ENCODE measurements around the gene ERI2.
"Not testable (repeated sequence)": the region's sequence is repeated elsewhere in the genome, so short reads cannot be mapped to it uniquely, and the experiment has no call there.

Gene ERI2

DNA sequence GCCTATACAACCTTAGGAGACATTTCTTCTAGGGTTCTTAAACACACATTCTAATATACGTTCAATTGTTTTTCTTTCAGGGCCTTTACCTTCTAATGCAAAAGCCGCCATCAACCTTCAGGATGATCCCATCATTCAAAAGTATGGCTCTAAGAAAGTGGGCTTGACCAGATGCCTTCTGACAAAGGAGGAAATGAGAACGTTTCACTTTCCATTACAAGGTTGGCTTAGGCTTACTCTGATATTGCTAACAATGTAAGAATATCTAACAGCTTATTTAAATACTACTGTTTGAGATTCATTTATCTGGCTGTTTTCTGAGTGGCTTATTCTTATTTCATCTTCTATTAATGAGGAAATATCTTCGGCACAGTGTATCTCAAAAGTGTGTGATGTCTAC, 15.4 kb upstream of the ERI2 start:
- no peak for DNase-seq (ENCODE audit: low read depth in 2 of 2, low spot score in 1 of 2)

DNA sequence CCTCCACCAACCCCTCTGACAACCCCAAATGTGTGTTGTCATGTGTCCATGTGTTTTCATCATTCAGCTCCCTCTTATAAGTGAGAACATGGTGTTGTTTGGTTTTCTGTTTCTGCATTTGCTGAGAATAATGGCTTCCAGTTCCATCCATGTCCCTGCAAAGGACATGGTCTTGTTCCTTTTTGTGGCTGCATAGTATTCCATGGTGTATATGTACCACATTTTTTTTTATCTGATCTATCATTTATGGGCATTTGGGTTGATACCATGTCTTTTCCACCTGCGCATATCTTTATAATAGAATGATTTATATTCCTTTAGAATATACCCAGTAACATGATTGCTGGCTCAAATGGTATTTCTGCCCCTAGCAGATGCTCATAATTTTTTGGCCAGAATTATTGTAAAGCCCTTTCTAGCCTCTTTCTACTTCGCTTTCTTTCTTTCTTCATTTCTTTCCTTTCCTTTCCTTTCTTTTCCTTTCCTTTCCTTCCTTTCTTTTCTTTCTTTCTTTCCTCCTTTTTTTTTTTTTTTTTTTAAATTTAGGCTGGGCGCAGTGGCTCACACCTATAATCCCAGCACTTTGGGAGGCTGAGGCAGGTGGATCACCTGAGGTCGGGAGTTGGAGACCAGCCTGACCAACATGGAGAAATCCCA, 12.8 kb upstream of the ERI2 start:
- DNase-seq (ENCODE audit: low read depth in 2 of 2, low spot score in 1 of 2), result no peak

DNA sequence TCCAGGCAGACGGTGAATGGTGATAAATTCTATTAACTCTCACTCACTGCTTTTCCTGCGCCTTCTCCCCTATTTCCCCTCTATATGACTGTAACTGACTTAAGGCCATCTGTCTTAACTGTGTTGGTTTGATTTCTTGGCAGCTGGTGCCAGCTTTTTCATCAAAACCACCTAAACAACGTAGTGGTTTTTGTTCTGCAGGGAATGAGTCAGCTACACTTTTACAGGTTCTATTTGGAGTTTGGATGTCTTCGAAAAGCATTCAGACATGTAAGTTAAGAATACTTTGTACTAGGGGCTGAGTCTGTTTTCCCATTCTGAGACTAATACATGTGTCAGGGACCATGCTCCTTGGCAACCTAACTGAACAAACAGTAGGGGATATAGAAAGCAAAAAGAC, 8.5 kb upstream of the ERI2 start:
- DNase-seq (ENCODE audit: low read depth in 2 of 2, low spot score in 1 of 2), result no peak

DNA sequence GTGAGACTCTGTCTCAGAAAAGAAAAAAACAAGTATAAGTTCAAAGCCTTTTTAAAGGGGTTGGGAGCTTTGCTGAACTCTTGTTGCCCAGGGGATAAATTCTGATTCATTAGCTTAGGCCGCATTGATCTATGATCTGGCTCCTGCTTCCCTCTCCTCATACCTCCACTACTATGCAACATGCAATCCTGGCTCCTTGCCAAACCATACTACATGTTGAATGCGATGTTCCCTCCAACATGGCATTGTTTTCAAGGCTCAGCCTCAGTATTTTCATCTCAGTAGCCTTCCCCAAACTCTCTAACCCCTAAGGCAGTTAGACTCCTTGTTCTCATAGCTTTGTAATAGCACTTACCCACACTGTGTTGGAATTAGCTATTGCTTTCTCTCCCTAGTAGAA, 6.2 kb upstream of the ERI2 start:
- DNase-seq (ENCODE audit: low read depth in 2 of 2, low spot score in 1 of 2), result no peak

DNA sequence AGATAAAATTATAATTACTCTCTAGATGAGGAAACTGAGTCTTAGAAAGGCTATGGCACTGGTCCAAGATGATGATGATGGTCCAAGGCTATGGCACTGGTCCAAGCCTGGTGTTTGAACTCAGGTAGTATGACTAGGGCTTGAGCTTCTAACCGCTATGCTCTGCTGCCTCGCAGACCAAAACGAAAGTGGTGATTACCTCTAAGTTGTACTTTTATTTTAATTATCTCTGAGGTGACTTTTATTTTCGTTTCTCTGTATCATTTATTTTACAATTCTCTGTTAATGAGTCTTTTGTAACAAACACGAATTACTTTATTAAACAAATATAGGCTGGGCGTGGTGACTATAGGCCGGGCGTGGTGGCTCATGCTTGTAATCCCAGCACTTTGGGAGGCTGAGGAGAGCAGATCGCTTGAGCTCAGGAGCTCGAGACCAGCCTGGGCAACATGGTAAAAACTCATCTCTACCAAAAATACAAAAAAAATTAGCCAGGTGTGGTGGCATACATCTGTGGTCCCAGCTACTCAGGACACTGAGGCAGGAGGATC, 5.7 kb upstream of the ERI2 start:
- DNase-seq (ENCODE audit: low read depth in 2 of 2, low spot score in 1 of 2), result no peak

DNA sequence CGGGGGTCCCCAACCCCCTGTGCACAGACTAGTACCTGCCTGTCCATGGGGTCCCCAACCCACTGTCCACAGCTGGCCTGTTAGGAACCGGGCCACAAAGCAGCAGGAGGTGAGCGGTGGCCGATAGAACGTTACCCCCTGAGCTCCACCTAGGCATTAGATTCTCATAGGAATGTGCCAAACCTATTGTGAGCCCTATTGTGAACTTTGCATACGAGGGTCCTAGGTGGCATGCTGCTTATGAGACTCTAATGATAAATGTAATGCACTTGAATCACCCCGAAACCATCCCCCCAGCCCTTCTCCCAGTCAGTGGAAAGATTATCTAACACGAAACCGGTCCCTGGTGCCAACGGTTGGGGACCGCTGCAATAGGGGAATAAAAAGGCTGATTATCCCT, 1.6 kb upstream of the ERI2 start:
- no peak for DNase-seq (ENCODE audit: low read depth in 2 of 2, low spot score in 1 of 2)

DNA sequence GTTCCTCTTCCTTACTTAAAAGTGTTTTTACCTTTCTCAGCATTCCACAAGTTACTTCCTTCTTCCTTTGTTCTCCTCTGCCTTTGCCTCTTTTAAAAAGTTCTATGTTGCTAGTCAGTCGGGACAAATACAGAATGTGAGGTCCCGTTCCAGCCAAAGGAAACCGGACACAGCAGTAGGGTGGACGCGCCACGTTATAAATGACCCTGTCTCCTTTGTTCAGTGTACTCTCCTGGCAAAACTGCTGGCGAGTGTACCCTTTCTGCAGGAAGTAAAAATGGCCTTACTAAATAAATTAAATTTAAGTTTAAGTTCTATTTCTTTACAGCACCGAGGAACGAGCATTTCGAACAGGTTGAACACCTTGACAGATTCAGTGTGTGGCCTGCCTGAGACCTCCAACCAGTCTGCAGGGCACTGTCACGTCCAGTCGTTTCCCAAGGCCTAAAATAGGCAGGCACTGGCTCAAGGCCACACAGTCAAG, 546 bp downstream of the ERI2 start:
- not testable (repeated sequence) for DNase-seq (ENCODE audit: low read depth in 2 of 2, low spot score in 1 of 2)

DNA sequence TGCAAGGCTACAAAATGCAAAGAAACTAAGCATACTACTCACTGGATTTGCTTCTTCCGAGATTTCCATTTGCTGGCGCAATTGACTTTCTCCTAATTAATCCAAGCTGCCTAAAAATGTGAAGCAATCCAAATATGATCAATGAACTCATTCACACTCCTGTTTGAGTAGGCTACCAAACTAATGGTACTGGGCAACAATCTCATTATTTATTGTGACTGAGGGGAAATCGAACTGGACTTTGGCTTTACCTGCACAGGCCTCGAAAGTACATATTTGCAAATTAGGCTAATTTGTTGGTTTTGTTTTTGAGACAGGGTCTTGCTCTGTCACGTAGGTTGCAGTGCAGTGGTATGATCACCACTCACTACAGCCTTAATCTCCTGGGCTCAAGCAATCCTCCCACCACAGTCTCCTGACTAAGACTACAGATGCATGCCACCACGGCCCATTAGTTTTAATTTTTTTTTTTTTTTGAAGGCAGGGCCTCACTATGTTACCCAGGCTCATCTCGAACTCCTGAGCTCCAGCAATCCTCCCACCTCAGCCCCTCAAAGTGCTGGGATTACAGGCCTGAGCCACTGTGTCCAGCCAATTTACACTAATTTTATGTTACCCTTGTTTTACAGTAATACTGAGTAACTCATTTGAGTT, 2.6 kb downstream of the ERI2 start:
- DNase-seq (ENCODE audit: low read depth in 2 of 2, low spot score in 1 of 2), result no peak

DNA sequence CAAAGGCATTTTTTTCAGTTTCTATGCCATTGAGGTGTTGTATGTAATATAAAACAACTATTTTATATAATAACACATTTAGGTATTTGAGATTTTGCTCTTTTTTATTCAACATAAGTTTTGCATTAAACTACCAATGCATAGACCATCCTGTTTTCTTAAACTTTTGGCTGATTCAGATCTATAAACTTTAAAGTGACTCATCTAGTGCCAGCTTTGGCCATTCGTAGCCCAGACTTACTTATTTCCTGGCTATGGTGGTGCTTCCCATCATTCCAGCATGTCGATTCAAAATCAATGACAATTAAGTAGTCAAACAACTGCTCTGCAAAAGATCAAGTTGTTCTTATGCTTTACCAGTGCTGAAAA, 3.1 kb downstream of the ERI2 start:
- no peak for DNase-seq (ENCODE audit: low read depth in 2 of 2, low spot score in 1 of 2)

DNA sequence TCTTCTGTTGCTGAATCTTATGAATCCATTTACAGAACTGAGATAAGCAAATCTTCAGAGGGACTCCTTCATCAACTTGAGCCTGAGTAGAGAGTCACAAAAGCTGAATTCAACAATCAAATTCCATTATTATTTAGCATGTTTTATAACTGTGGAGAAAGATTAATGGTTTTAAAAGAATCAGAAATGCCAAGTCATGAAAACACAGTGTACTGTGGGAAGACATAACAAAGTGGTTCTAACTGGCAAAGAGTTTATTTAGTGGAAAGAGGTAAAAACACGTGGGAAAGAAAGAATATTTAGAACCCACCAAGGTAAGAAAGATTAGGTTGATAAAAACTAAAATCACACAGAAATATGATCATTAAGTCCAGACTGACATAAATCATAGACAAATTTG, 5.0 kb downstream of the ERI2 start:
- DNase-seq (ENCODE audit: low read depth in 2 of 2, low spot score in 1 of 2), result no peak

DNA sequence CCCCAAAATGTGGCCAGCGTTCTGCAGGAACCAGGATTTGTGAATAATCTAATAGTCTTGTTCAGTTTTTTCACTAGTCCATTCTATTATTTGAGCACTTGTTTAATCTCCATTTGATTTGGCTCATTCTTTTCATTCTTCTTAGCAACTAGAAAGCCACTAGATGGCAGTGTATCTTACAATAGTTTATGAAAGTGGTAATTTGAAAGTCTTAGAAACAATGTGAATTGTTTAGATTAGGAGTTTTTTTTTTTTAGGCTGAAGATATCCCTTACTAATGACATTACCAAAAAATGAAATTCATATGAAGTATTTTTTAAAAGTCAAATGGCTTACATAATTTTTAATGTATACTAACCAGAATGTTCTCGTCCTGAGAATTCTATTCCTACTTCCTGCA, 6.7 kb downstream of the ERI2 start:
- no peak for DNase-seq (ENCODE audit: low read depth in 2 of 2, low spot score in 1 of 2)

DNA sequence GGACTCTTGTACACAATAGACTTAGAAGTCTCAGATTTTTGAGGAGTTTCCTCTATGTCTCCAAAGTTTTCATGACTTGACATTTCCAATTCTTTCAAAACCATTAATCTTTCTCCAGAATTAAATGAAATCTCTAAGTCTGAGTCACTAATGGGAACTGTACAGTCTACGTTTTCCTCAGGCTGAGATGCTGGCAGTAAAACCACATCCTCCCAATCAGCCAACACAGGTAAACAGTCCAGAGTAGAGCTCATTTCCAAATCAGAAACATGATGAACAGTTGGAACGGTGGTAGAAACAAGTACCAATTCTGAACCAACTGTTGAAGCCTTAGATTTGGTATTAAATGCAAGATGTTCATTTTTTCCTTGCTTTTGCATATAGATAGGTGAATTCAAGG, 7.9 kb downstream of the ERI2 start:
- no peak for DNase-seq (ENCODE audit: low read depth in 2 of 2, low spot score in 1 of 2)

DNA sequence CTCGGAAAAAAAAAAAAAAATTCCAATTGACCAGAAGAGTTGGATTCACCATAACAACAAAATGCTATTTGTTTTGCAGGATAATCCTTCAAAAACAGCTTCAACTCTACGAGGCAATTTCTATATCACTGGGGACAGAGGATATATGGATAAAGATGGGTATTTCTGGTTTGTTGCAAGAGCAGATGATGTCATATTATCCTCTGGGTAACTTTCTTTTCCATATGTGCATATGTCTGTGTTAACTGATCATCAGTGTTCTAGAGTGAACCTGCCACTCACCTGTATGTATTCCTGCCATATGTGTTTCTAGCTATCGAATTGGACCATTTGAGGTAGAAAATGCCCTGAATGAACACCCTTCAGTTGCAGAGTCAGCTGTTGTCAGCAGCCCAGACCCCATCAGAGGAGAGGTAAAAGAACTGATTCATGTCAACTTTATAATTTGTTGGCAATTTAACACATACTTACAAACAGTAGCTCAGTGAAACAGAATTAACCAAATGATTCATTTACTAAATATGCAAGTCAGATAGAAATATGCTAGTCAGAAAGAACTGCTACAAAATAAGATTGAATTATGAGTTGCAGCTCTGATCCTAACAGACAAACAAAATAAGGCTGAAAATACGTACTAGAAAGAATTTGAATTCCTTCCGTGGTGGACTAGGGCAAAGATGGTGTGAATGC, 14.2 kb downstream of the ERI2 start:
- no peak for DNase-seq (ENCODE audit: low read depth in 2 of 2, low spot score in 1 of 2)

DNA sequence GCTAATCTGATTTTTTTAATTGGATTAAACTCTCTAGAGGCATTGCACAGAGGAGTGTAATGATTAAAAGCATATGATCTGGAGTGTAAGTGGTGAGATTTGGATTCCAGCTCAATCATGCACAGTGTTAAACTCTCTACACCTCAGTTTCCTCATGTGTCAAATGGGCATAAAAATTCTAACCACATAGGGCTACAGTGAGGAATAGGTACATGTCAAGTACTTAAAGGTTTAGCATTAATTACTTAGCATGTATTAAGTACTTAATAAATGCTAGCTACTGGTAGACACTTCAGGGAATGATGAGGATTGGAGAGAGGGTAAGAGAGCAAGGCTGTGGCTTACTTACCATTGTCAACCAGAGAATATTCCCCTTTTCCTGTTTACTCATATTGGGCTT, 17.1 kb downstream of the ERI2 start:
- DNase-seq (ENCODE audit: low read depth in 2 of 2, low spot score in 1 of 2), result no peak

DNA sequence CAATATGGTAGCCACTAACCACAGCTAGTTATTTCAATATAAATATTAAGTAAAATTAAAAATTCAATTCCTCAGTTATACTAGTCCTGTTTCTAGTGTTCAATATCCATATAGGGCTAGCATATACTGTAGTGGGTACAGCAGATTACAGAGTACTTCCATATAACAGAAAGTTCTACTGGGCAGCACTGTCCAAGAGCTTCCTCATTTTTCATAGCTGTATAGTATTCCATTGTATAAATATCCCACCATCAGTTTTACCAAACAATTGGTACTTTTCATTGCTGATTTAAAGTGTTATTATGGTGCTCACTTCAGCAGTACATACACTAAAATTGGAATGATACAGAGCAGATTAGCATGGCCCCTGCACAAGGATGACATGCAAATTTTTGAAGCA, 22.1 kb downstream of the ERI2 start:
- no peak for DNase-seq (ENCODE audit: low read depth in 2 of 2, low spot score in 1 of 2)

DNA sequence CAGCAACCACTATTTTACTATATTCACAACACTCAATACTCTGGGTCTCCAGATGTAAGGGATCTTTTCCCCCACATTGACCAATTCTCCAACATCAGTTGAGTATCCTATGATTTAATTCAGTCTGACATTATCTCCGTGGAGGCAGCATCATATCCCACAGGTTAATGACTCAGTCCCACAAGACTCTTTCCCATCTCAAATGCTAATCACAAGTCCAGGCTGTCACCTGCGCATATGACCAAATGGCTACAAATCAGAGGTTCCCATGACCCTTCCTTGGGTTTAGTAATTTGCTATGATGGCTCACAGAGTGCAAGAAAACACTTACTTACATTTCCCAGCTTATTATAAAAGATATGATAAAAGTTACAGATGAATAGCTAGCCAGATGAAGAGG, 23.8 kb downstream of the ERI2 start:
- no peak for DNase-seq (ENCODE audit: low read depth in 2 of 2, low spot score in 1 of 2)

DNA sequence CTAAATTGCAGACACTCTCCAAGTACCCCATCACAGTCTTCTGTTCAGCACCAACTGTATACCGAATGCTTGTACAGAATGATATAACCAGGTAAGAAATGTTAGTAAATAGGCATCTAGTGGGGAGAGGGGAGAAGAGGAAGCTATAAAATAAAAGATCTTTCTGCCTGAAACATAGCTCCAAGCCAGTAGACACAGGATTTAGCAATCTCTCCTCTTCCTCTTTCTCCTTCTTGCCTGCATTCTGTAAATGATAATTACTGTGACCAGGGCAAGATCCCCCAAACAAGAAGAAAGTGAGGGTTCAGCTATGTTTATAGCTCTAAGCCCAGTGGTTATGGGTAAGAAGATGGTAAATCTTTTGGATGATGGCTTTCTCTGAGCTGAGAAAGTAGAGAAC, 24.6 kb downstream of the ERI2 start:
- no peak for DNase-seq (ENCODE audit: low read depth in 2 of 2, low spot score in 1 of 2)

DNA sequence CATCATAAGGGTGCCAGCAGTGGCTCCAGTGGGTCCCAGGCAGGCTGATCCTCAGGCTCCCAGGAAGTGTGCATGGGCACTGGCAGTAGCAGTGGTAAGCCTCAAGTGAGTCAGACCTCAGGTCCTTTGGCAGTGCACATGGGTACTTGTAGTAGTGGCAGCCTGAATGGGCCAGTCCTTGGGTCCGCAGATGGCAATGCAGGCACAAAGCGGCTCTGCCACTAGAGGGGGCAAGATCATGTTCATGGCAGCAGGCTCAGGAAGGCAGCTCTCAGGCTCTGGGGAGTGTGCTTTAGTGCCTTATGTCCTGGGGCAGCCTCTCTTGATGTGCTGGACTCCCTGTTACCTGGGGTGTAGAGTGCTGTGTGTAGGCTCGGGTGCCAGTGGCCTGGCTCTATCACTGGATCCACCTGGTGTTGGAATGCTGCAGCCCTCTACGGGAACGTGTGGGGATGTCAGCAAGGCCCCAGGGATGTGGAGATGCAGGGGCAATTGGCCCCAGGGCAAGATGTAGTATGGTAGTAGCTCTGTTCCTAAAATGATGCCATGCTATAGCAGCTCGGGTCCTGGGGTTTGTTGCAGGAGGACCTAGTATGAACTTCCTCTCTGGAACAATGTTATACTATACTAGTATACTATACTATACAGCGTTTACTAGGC, 31.4 kb downstream of the ERI2 start:
- peak; percentile 5 to 16 for DNase-seq (ENCODE audit: low read depth in 2 of 2, low spot score in 1 of 2)

DNA sequence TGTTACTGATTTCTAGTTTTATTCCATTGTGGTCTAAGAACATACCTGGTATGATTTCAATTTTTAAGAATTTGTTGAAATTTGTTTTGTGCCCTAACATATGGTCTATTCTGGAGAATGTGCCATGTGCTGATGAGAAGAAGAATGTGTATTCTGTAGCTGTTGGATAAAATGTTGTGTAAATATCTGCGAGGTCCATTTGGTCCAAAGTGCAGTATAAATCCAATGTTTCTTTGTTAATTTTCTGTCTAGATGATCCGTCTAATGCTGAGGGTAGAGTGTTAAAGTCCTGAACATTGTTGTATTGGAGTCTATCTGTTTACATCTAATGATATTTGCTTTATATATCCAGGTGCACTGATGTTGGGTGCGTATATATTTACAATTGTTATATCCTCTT, 32.6 kb downstream of the ERI2 start:
- DNase-seq (ENCODE audit: low read depth in 2 of 2, low spot score in 1 of 2), result no peak

DNA sequence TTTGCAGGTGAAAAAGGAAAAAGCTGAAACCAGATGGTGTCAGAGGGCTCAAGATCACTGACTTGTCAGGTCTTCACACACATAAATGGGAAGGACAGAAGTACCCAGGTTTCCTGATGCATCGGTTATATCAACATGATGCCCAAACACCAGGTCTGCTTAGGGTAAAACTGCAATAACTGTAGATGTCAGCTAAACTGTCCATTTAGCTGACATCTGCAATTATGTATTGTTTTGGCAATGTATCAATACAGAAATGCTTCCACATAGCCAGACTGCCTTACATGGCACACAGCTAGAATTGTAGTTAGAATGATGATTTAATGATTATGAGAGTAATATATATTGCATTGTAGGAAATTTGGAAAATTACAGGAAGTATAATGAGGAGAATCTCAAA, 37.5 kb downstream of the ERI2 start:
- DNase-seq (ENCODE audit: low read depth in 2 of 2, low spot score in 1 of 2), result no peak

DNA sequence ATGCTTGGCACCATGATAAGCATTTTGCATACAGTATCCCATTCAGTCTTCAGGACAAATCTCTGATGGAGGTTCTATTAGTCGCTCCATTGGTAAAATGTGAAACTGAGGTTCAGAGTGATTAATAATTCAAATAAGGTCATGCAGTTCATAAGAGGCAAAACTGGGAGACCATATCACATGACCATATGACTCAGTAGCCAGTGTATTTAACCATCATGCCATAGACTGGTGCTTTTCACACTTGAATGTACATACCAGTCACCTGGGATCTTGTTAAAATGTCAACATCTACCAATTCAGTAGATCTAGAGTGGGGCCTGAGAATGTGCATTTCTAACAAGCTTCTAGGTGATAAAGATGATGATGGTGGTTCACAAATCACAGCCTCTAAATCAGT, 38.2 kb downstream of the ERI2 start:
- no peak for DNase-seq (ENCODE audit: low read depth in 2 of 2, low spot score in 1 of 2)

DNA sequence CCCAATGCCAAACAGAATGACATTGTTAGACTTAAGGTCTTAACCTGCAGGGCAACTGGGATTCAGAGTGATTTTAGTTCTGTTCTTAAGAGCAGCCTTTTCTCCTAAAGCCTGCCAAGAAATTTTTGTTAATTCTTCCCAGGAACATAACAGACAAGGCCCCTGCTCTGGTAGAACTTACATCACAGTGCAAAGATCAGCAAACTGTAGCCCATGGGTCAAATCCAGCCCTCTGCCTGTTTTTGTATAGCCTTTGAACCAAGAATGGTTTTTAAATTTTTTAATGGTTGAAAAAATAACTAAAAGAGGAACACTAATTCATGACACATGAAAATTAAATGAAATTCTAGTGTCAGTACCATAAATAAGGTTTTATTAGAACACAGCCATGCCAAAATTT, 38.7 kb downstream of the ERI2 start:
- DNase-seq (ENCODE audit: low read depth in 2 of 2, low spot score in 1 of 2), result no peak

Measured in stimulated activated CD8-positive, alpha-beta memory T cell treated with anti-CD3 and anti-CD28 coated beads, Interleukin-4, amount 100 ng/mL, for 1 hour (primary cell).